NCI-H510A (cell line): ENCODE results near the gene GOLGA8Q.
"Not testable (repeated sequence)": the region's sequence is repeated elsewhere in the genome, so short reads cannot be mapped to it uniquely, and the experiment has no call there.

Source experiments
- DNase-seq: peaks from one replicate; lab custom pipeline; 2025; lab: John Stamatoyannopoulos, UW

Gene GOLGA8Q

GRCh38 chr15:30551750-30552149 lies at the start of gene GOLGA8Q:
TSS of gene GOLGA8Q (plus strand) at chr15:30552050. CDS start at chr15:30552078, 28 bp downstream.
- not testable (repeated sequence) for DNase-seq

GRCh38 chr15:30502904-30503781 lies 48.7 kb upstream of the GOLGA8Q start:
- not testable (repeated sequence) for DNase-seq

- DNase-seq, result not testable (repeated sequence)
Measured at GRCh38 chr15:30504162-30504843, 47.5 kb upstream of the GOLGA8Q start.

GRCh38 chr15:30514545-30514944 lies 37.3 kb upstream of the GOLGA8Q start:
- not testable (repeated sequence) for DNase-seq

- DNase-seq, result not testable (repeated sequence)
Measured at GRCh38 chr15:30523453-30524243, 28.2 kb upstream of the GOLGA8Q start.

GRCh38 chr15:30525912-30526311 lies 25.9 kb upstream of the GOLGA8Q start:
- DNase-seq, result not testable (repeated sequence)

GRCh38 chr15:30529049-30529448 lies 22.8 kb upstream of the GOLGA8Q start:
- DNase-seq, result not testable (repeated sequence)

GRCh38 chr15:30566949-30567348 lies 15.1 kb downstream of the GOLGA8Q start:
- not testable (repeated sequence) for DNase-seq

GRCh38 chr15:30573012-30573491 lies 21.2 kb downstream of the GOLGA8Q start:
- DNase-seq, result not testable (repeated sequence)

GRCh38 chr15:30579394-30579970 lies 27.6 kb downstream of the GOLGA8Q start:
- not testable (repeated sequence) for DNase-seq

GRCh38 chr15:30580716-30581115 lies 28.9 kb downstream of the GOLGA8Q start:
- not testable (repeated sequence) for DNase-seq

- not testable (repeated sequence) for DNase-seq
Measured at GRCh38 chr15:30598953-30599352, 47.1 kb downstream of the GOLGA8Q start.

- DNase-seq, result not testable (repeated sequence)
Measured at GRCh38 chr15:30603796-30604195, 51.9 kb downstream of the GOLGA8Q start, which contains the start of gene GOLGA8H. TSS of gene GOLGA8H (plus strand) at chr15:30604028. CDS start at chr15:30604126, 98 bp downstream.
